ENCODE results near the gene SYT1. TPM values are rescaled to one million over a fixed set of nuclear protein-coding genes. Genes with fewer than 3 reads are reported as not detected.

Gene SYT1
- total and polyA plus RNA-seq, 10 donors = 0.56 to 7.3 (median 2.6) TPM

DNA sequence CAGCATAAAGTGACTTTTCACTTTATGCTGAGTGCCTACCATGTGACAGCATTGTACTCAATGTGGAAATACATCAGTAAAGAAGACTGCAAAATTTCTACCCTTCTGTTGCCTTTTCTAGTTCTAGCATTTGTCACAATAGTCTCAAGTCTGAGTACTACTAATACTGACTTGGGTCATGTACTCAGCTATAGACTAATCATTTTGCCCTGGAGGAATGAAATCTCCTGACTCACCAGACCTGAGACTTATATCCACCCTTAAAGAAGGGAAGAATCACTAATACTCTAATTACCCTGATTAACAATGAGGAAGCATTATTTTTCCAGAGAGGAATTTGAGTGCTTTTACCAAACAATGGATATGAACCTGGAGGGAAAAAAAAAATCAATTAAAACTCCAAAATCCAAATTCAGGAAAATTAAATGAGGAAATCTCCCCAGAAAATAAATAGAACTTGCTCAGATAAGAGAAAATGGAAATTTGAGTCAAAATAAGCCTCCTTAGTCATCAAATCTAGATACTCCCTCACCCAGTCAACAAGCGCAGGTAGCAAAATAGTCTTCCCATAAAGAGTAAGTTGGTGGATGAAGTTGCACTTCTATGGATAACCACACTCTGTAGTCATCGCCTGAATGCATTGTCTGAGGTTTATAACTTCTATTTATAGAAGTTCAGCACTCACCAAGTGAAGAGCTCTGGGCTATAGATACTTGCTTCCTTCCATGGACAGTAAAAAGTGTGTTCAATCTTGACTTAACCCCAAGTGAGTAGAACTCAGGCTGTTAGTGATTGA lies 386.6 kb downstream of the SYT1 start:
- intact Hi-C loops (cut with DNase I; ENCODE audit: low total_unique reads) = no loop called here
- no peak overlapping the region for H3K27ac ChIP-seq
- WGBS, 5 donors = 68 to 83% (median 80%) methylated on average over 2 of the region's 2 CpGs
- H3K4me3 ChIP-seq = no peak overlapping the region
- H3K27me3 ChIP-seq (replicated peaks in 1 of 7) = no peaks in the 10 kb centered on the region
- no peaks in the 10 kb centered on the region for H3K4me1 ChIP-seq
- DNase-seq = no peak
- no peaks in the 10 kb centered on the region for H3K36me3 ChIP-seq
- TF ChIP-seq POLR2AphosphoS5 (IDR thresholded peaks at IDR 0.05) (no peak), POLR2A (IDR thresholded peaks at IDR 0.05) (no peak)
- TF ChIP-seq, protein P1, sequence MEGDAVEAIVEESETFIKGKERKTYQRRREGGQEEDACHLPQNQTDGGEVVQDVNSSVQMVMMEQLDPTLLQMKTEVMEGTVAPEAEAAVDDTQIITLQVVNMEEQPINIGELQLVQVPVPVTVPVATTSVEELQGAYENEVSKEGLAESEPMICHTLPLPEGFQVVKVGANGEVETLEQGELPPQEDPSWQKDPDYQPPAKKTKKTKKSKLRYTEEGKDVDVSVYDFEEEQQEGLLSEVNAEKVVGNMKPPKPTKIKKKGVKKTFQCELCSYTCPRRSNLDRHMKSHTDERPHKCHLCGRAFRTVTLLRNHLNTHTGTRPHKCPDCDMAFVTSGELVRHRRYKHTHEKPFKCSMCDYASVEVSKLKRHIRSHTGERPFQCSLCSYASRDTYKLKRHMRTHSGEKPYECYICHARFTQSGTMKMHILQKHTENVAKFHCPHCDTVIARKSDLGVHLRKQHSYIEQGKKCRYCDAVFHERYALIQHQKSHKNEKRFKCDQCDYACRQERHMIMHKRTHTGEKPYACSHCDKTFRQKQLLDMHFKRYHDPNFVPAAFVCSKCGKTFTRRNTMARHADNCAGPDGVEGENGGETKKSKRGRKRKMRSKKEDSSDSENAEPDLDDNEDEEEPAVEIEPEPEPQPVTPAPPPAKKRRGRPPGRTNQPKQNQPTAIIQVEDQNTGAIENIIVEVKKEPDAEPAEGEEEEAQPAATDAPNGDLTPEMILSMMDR (IDR thresholded peaks at IDR 0.05 in 8 of 11, conservative IDR thresholded peaks at IDR 0.05 in 3 of 11) = no peak
- peaks cover 0 to 7% (median 0%) of the 10 kb centered on the region in 8 donors for H3K9me3 ChIP-seq

- Histone ChIP-seq H3K4me3 (no peak overlapping the region), H3K9me3 (peaks cover 0 to 7% (median 0%) of the 10 kb centered on the region in 8 donors), H3K27ac (no peak overlapping the region), H3K27me3 (replicated peaks in 1 of 7) (no peaks in the 10 kb centered on the region), H3K4me1 (no peaks in the 10 kb centered on the region), H3K36me3 (no peaks in the 10 kb centered on the region)
- intact Hi-C loops (cut with DNase I; ENCODE audit: low total_unique reads) = no loop called here
- DNase-seq = no peak
- TF ChIP-seq POLR2AphosphoS5 (IDR thresholded peaks at IDR 0.05) = no peak
- no peak for TF ChIP-seq POLR2A (IDR thresholded peaks at IDR 0.05)
- TF ChIP-seq, protein P1 (IDR thresholded peaks at IDR 0.05 in 8 of 11, conservative IDR thresholded peaks at IDR 0.05 in 3 of 11) = no peak
- WGBS, 5 donors = 76 to 86% (median 78%) methylated on average over 4 of the region's 4 CpGs
Observed at GRCh38 chr12:79252358-79253075, 387.9 kb downstream of the SYT1 start.

GRCh38 chr12:79255288-79255687 lies 390.7 kb downstream of the SYT1 start:
- Histone ChIP-seq H3K36me3 (no peaks in the 10 kb centered on the region), H3K27me3 (replicated peaks in 1 of 7) (no peaks in the 10 kb centered on the region), H3K4me1 (no peaks in the 10 kb centered on the region), H3K27ac (no peak overlapping the region), H3K4me3 (no peak overlapping the region), H3K9me3 (peaks cover 0 to 7% (median 0%) of the 10 kb centered on the region in 8 donors)
- intact Hi-C loops (cut with DNase I; ENCODE audit: low total_unique reads) = no loop called here
- 71 to 88% (median 74%) methylated on average over 2 of the region's 2 CpGs for WGBS, 5 donors
- DNase-seq = no peak
- no peak for TF ChIP-seq POLR2A (IDR thresholded peaks at IDR 0.05)
- no peak for TF ChIP-seq POLR2AphosphoS5 (IDR thresholded peaks at IDR 0.05)
- TF ChIP-seq, protein P1 (IDR thresholded peaks at IDR 0.05 in 8 of 11, conservative IDR thresholded peaks at IDR 0.05 in 3 of 11) = no peak

DNA sequence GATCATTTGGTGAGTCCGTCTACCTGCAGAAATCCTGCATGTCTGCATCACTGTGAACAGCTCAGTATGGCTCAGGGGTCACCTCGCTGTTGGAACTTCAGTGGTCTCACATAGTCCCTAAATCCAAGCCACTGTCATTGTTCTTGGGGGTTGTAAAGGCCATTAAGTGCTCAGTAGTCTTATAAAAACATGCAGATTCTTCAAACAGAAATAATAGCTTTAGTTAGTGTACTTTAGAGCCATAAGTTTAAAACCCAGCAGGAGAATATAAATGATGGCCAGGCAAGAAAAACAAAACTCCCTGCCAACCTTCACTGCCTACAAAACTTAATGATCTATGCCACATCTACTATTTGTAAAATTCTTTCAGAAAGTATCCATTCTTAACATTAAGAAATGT lies 396.3 kb downstream of the SYT1 start:
- WGBS, 5 donors = 71 to 90% (median 82%) methylated on average over 2 of the region's 2 CpGs
- intact Hi-C loops (cut with DNase I; ENCODE audit: low total_unique reads) = no loop called here
- H3K27me3 ChIP-seq (replicated peaks in 1 of 7) = no peaks in the 10 kb centered on the region
- TF ChIP-seq, protein P1 (IDR thresholded peaks at IDR 0.05 in 8 of 11, conservative IDR thresholded peaks at IDR 0.05 in 3 of 11) = no peak
- TF ChIP-seq POLR2AphosphoS5 (IDR thresholded peaks at IDR 0.05) (no peak), POLR2A (IDR thresholded peaks at IDR 0.05) (no peak)
- DNase-seq = no peak
- no peak overlapping the region for H3K27ac ChIP-seq
- no peaks in the 10 kb centered on the region for H3K9me3 ChIP-seq
- no peaks in the 10 kb centered on the region for H3K36me3 ChIP-seq
- H3K4me1 ChIP-seq = no peaks in the 10 kb centered on the region
- no peak overlapping the region for H3K4me3 ChIP-seq
